Sigmoid colon (tissue), 4 donors: ENCODE results near the gene OPA3.

Experiments
- EP300 ChIP-seq, 4 donors: sonication (generic); formaldehyde crosslinking; IDR thresholded peaks; one replicate each; pipeline ENCODE4 v1.6.1; 2017; ENCODE audit warnings: antibody characterized with exemption in 4 of 4
- POLR2A ChIP-seq, 2 donors: fragments of 450-650 bp; IDR thresholded peaks; one replicate each; pipeline ENCODE4 v1.6.1; 2016; ENCODE audit warnings: antibody characterized with exemption in 2 of 2, mild to moderate bottlenecking in 2 of 2, moderate library complexity in 2 of 2
- POLR2AphosphoS5 ChIP-seq, 4 donors: sonication (generic); formaldehyde crosslinking; IDR thresholded peaks; one replicate each; pipeline ENCODE4 v1.6.1; 2017; ENCODE audit warnings: antibody characterized with exemption in 4 of 4
- TF ChIP-seq, protein P1 (sequence below), 4 experiments: fragments of 450-650 bp in 3 of 4; fragments of 200-600 bp in 1 of 4; IDR thresholded peaks; one replicate each; pipeline ENCODE4 v1.5.1; 2016 to 2019; ENCODE audit warnings: antibody characterized with exemption in 4 of 4, mild to moderate bottlenecking in 3 of 4, moderate library complexity in 2 of 4

DNA sequence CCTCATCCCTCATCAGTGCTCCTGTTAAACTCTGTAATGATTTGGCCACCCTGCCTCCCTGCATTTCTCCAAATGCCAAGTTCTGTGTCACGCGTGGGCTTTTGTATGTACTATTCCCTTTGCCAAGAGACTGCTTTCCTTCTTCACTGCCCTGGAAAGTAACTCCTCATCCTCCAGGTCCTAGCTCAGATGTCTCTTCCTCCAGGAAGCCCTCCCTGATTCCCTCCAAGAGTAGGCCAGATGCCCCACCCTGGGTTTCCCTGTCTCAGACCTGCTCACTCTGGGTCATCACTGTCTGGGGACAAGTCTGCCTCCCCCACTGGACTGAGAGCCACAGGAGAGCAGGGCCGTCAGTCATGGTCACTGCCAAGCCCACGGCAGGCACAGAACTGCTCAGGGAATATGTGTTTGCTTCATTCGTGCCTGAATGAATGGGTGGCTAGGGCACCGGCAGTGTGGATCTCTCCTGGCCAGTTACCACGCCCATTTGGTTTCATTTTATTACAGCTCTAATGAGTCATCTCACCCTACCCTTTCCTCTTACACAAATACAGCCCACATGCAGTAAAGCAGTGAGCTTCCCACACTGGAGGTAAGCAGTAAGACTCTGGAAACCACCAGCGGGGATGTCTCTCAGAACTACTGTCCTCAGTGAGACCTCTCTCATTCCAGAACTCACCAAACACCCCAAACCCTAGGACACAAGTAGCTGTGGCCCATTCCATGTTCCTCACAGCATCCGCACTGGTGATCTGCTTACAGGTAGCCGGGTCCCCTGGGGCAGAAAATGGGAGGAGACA is 29.5 kb upstream of the OPA3 start:
- TF ChIP-seq, protein P1, sequence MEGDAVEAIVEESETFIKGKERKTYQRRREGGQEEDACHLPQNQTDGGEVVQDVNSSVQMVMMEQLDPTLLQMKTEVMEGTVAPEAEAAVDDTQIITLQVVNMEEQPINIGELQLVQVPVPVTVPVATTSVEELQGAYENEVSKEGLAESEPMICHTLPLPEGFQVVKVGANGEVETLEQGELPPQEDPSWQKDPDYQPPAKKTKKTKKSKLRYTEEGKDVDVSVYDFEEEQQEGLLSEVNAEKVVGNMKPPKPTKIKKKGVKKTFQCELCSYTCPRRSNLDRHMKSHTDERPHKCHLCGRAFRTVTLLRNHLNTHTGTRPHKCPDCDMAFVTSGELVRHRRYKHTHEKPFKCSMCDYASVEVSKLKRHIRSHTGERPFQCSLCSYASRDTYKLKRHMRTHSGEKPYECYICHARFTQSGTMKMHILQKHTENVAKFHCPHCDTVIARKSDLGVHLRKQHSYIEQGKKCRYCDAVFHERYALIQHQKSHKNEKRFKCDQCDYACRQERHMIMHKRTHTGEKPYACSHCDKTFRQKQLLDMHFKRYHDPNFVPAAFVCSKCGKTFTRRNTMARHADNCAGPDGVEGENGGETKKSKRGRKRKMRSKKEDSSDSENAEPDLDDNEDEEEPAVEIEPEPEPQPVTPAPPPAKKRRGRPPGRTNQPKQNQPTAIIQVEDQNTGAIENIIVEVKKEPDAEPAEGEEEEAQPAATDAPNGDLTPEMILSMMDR (IDR thresholded peaks at IDR 0.05), result no peak
- peak in 2 of 4 donors; percentile 26 to 39 for TF ChIP-seq POLR2AphosphoS5 (IDR thresholded peaks at IDR 0.05)
- no peak for TF ChIP-seq POLR2A (IDR thresholded peaks at IDR 0.05)
- no peak for TF ChIP-seq EP300 (IDR thresholded peaks at IDR 0.05)
